Progenitor cell of endocrine pancreas (in vitro differentiated cells): ENCODE results near the gene RETREG3. TPM values are rescaled to one million over a fixed set of nuclear protein-coding genes. Genes with fewer than 3 reads are reported as not detected.

Source experiments
- DNase-seq: peaks from one replicate; pipeline ENCODE4 v3.0.0; 2021; ENCODE audit warnings: low spot score; ENCODE audit not compliant: unreplicated experiment
- H3K27ac Mint-ChIP-seq: 2 replicates; pipeline ENCODE4 v1.8.0; 2021; ENCODE audit warnings: mild to moderate bottlenecking, moderate library complexity, mixed read lengths
- H3K27me3 Mint-ChIP-seq: 2 replicates; pipeline ENCODE4 v1.8.0; 2021; ENCODE audit warnings: mixed read lengths
- H3K36me3 Mint-ChIP-seq: 2 replicates; pipeline ENCODE4 v1.8.0; 2022; ENCODE audit warnings: mixed read lengths; ENCODE audit not compliant: insufficient read depth
- H3K4me1 Mint-ChIP-seq: 2 replicates; pipeline ENCODE4 v1.8.0; 2021; ENCODE audit warnings: low read depth, mixed read lengths
- H3K4me3 Mint-ChIP-seq: 2 replicates; pipeline ENCODE4 v1.8.0; 2021; ENCODE audit warnings: low read depth, mild to moderate bottlenecking, moderate library complexity, mixed read lengths
- H3K9me3 Mint-ChIP-seq: 2 replicates; pipeline ENCODE4 v1.8.0; 2021; ENCODE audit warnings: low read depth, mixed read lengths
- CTCF ChIP-seq: fragments of 200-600 bp; sonication (generic); IDR thresholded peaks from one replicate; pipeline ENCODE4 v1.5.0; 2021; ENCODE audit warnings: antibody characterized with exemption, mild to moderate bottlenecking; ENCODE audit not compliant: unreplicated experiment
- total RNA-seq: library from RNA; stranded (reverse); gene quantifications from 2 replicates; pipeline ENCODE4 v1.2.1, GENCODE V29; 2021

RETREG3 gene
- total RNA-seq, 1 donor from 2014 or later, result 80.5 TPM

- Mint-ChIP-seq H3K4me3 (peak overlapping the region; percentile 92), H3K4me1 (peaks cover 21% of the 10 kb centered on the region), H3K27me3 (no peaks in the 10 kb centered on the region), H3K36me3 (peaks cover 2% of the 10 kb centered on the region), H3K9me3 (no peaks in the 10 kb centered on the region), H3K27ac (peak overlapping the region; percentile 98)
- no peak for TF ChIP-seq CTCF
- no peak for DNase-seq
These were observed 46.0 kb downstream of the RETREG3 start for GRCh38 chr17:42563143-42563509.

GRCh38 chr17:42562388-42563142 is 46.6 kb downstream of the RETREG3 start:
- Mint-ChIP-seq H3K27me3 (no peaks in the 10 kb centered on the region), H3K4me3 (peak overlapping the region; percentile 92), H3K9me3 (no peaks in the 10 kb centered on the region), H3K4me1 (peaks cover 17% of the 10 kb centered on the region), H3K27ac (peak overlapping the region; percentile 98), H3K36me3 (no peaks in the 10 kb centered on the region)
- DNase-seq, result no peak
- no peak for TF ChIP-seq CTCF

GRCh38 chr17:42561897-42562387 is 47.2 kb downstream of the RETREG3 start, which contains the start of gene COASY:
TSS of gene COASY (plus strand) at chr17:42562148. CDS start at chr17:42562623, 475 bp downstream.
- H3K27me3 Mint-ChIP-seq, result no peaks in the 10 kb centered on the region
- H3K4me3 Mint-ChIP-seq, result peak within 1 kb of the TSS; percentile 92
- TF ChIP-seq CTCF, result no peak
- H3K9me3 Mint-ChIP-seq, result no peaks in the 10 kb centered on the region
- H3K4me1 Mint-ChIP-seq, result peaks cover 16% of the 10 kb centered on the region
- peak within 1 kb of the TSS; percentile 98 for H3K27ac Mint-ChIP-seq
- DNase-seq, result peak; percentile 85
- H3K36me3 Mint-ChIP-seq, result no peaks in the 10 kb centered on the region

- Mint-ChIP-seq H3K27me3 (no peaks in the 10 kb centered on the region), H3K36me3 (no peaks in the 10 kb centered on the region), H3K4me3 (no peak overlapping the region), H3K9me3 (no peaks in the 10 kb centered on the region), H3K27ac (peak overlapping the region; percentile 88), H3K4me1 (peaks cover 11% of the 10 kb centered on the region)
- TF ChIP-seq CTCF, result no peak
- no peak for DNase-seq
These were observed 48.9 kb downstream of the RETREG3 start for GRCh38 chr17:42560246-42560645.

GRCh38 chr17:42559075-42559474 is 50.1 kb downstream of the RETREG3 start:
- DNase-seq, result no peak
- H3K36me3 Mint-ChIP-seq, result no peaks in the 10 kb centered on the region
- H3K4me1 Mint-ChIP-seq, result peaks cover 13% of the 10 kb centered on the region
- no peaks in the 10 kb centered on the region for H3K27me3 Mint-ChIP-seq
- no peak overlapping the region for H3K27ac Mint-ChIP-seq
- TF ChIP-seq CTCF, result no peak
- no peak overlapping the region for H3K4me3 Mint-ChIP-seq
- no peaks in the 10 kb centered on the region for H3K9me3 Mint-ChIP-seq
